Keratinocyte (primary cell): Measurements from ENCODE around the gene GUCA2A.

Experiments
- EZH2 ChIP-seq: IDR thresholded peaks from one replicate; pipeline ENCODE4 v1.6.1; 2012; ENCODE audit warnings: inconsistent platforms, mild to moderate bottlenecking, low read length, moderate library complexity
- TF ChIP-seq, protein P1 (sequence below), 3 experiments: IDR thresholded peaks in 1 of 3; conservative IDR thresholded peaks in 1 of 3; optimal IDR thresholded peaks in 1 of 3; 2 replicates in 2 of 3; 3 replicates in 1 of 3; pipeline versions ENCODE3 to v1.5.1; 2011; ENCODE audit warnings: low read length in 3 of 3, mild to moderate bottlenecking in 3 of 3, moderate library complexity in 2 of 3, control low read depth in 1 of 3, inconsistent platforms in 1 of 3; ENCODE audit not compliant: insufficient read depth in 2 of 3; ENCODE audit errors: extremely low read depth in 1 of 3

GRCh38 chr1:42163114-42163513 lies 1.4 kb downstream of the GUCA2A start:
- TF ChIP-seq EZH2, result no peak
- TF ChIP-seq, protein P1, sequence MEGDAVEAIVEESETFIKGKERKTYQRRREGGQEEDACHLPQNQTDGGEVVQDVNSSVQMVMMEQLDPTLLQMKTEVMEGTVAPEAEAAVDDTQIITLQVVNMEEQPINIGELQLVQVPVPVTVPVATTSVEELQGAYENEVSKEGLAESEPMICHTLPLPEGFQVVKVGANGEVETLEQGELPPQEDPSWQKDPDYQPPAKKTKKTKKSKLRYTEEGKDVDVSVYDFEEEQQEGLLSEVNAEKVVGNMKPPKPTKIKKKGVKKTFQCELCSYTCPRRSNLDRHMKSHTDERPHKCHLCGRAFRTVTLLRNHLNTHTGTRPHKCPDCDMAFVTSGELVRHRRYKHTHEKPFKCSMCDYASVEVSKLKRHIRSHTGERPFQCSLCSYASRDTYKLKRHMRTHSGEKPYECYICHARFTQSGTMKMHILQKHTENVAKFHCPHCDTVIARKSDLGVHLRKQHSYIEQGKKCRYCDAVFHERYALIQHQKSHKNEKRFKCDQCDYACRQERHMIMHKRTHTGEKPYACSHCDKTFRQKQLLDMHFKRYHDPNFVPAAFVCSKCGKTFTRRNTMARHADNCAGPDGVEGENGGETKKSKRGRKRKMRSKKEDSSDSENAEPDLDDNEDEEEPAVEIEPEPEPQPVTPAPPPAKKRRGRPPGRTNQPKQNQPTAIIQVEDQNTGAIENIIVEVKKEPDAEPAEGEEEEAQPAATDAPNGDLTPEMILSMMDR (optimal IDR thresholded peaks at IDR 0.05 in 1 of 3, IDR thresholded peaks at IDR 0.05 in 1 of 3, conservative IDR thresholded peaks at IDR 0.05 in 1 of 3; ENCODE audit: extremely low read depth in 1 of 3, insufficient read depth in 2 of 3, low read length in 3 of 3), result no peak
